ENCODE measurements around the gene CFAP46. TPM values are rescaled to one million over a fixed set of nuclear protein-coding genes. Genes with fewer than 3 reads are reported as not detected.
"Not testable (repeated sequence)": the region's sequence is repeated elsewhere in the genome, so short reads cannot be mapped to it uniquely, and the experiment has no call there.

CFAP46 gene
- total RNA-seq, 2 experiments from 2014 or later, result not detected

GRCh38 chr10:132780356-132780755, 162.0 kb downstream of the CFAP46 start:
- DNase-seq, result no peak

GRCh38 chr10:132779549-132780294, 162.6 kb downstream of the CFAP46 start:
- POLR2A ChIA-PET, result no interaction called here

More at GRCh38 chr10:132780356-132780755, 162.0 kb downstream of the CFAP46 start:
- ChIA-PET CTCF (no interaction called here), POLR2A (no interaction called here)
- Mint-ChIP-seq H3K4me3 (no peak overlapping the region), H3K27me3 (ENCODE audit: low read depth) (peaks cover 21% of the 10 kb centered on the region), H3K4me1 (ENCODE audit: low read depth) (no peaks in the 10 kb centered on the region), H3K9me3 (ENCODE audit: insufficient read depth) (no peaks in the 10 kb centered on the region), H3K27ac (no peak overlapping the region), H3K36me3 (ENCODE audit: low read depth) (peaks cover 2% of the 10 kb centered on the region)
- ATAC-seq, result no peak

DNA sequence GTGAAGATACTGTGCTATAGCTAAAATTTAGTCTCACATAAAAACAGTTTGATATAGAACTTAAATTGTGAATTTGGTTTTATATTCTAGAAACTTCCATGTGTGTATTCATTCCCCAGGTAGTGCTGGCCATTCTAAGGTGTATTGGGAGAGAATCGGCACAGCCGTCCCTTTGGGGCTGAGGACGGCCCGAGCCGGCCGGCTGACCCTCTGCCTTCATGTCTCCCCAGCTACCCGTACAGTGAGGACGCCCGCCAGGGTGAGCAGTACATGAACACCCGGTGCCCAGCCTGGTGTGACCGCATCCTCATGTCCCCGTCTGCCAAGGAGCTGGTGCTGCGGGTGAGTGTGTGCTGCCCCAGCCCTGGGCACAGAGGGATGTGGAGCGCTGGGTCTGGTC, 164.9 kb downstream of the CFAP46 start:
- no peak overlapping the region for H3K4me3 Mint-ChIP-seq
- no peaks in the 10 kb centered on the region for H3K4me1 Mint-ChIP-seq (ENCODE audit: low read depth)
- no peak overlapping the region for H3K27ac Mint-ChIP-seq
- ATAC-seq, result no peak
- no peaks in the 10 kb centered on the region for H3K27me3 Mint-ChIP-seq (ENCODE audit: low read depth)
- no peak for DNase-seq
- CTCF ChIA-PET, result no interaction called here
- no peaks in the 10 kb centered on the region for H3K9me3 Mint-ChIP-seq (ENCODE audit: insufficient read depth)
- no peaks in the 10 kb centered on the region for H3K36me3 Mint-ChIP-seq (ENCODE audit: low read depth)
- POLR2A ChIA-PET, result interaction anchor here (0.6 kb wide), 1 partner anchor 11 kb away, joined by 3 read pairs; no protein-coding TSS in a partner anchor

More at GRCh38 chr10:132779549-132780294, 162.6 kb downstream of the CFAP46 start:
- no peak for ATAC-seq
- H3K9me3 Mint-ChIP-seq (ENCODE audit: insufficient read depth), result no peaks in the 10 kb centered on the region
- no peak overlapping the region for H3K4me3 Mint-ChIP-seq
- H3K4me1 Mint-ChIP-seq (ENCODE audit: low read depth), result no peaks in the 10 kb centered on the region
- H3K27ac Mint-ChIP-seq, result no peak overlapping the region
- CTCF ChIA-PET, result no interaction called here
- H3K36me3 Mint-ChIP-seq (ENCODE audit: low read depth), result peaks cover 2% of the 10 kb centered on the region
- no peak for DNase-seq
- peaks cover 16% of the 10 kb centered on the region for H3K27me3 Mint-ChIP-seq (ENCODE audit: low read depth)

GRCh38 chr10:132776821-132777220, 165.5 kb downstream of the CFAP46 start:
- Mint-ChIP-seq H3K27me3 (ENCODE audit: low read depth) (no peaks in the 10 kb centered on the region), H3K9me3 (ENCODE audit: insufficient read depth) (no peaks in the 10 kb centered on the region), H3K36me3 (ENCODE audit: low read depth) (no peaks in the 10 kb centered on the region), H3K27ac (no peak overlapping the region), H3K4me1 (ENCODE audit: low read depth) (no peaks in the 10 kb centered on the region), H3K4me3 (no peak overlapping the region)
- DNase-seq, result no peak
- CTCF ChIA-PET, result no interaction called here
- ATAC-seq, result no peak
- POLR2A ChIA-PET, result interaction anchor here (0.6 kb wide), 1 partner anchor 12 kb away, joined by 3 read pairs; no protein-coding TSS in a partner anchor

- DNase-seq (no peak), ATAC-seq (no peak)
- H3K4me3 Mint-ChIP-seq, result no peak overlapping the region
- H3K9me3 Mint-ChIP-seq (ENCODE audit: insufficient read depth), result no peaks in the 10 kb centered on the region
- H3K36me3 Mint-ChIP-seq (ENCODE audit: low read depth), result peaks cover 1% of the 10 kb centered on the region
- CTCF ChIA-PET, result no interaction called here
- H3K27me3 Mint-ChIP-seq (ENCODE audit: low read depth), result no peaks in the 10 kb centered on the region
- POLR2A ChIA-PET, result no interaction called here
- no peaks in the 10 kb centered on the region for H3K4me1 Mint-ChIP-seq (ENCODE audit: low read depth)
- H3K27ac Mint-ChIP-seq, result no peak overlapping the region
These were observed 166.2 kb downstream of the CFAP46 start for GRCh38 chr10:132776186-132776585.

DNA sequence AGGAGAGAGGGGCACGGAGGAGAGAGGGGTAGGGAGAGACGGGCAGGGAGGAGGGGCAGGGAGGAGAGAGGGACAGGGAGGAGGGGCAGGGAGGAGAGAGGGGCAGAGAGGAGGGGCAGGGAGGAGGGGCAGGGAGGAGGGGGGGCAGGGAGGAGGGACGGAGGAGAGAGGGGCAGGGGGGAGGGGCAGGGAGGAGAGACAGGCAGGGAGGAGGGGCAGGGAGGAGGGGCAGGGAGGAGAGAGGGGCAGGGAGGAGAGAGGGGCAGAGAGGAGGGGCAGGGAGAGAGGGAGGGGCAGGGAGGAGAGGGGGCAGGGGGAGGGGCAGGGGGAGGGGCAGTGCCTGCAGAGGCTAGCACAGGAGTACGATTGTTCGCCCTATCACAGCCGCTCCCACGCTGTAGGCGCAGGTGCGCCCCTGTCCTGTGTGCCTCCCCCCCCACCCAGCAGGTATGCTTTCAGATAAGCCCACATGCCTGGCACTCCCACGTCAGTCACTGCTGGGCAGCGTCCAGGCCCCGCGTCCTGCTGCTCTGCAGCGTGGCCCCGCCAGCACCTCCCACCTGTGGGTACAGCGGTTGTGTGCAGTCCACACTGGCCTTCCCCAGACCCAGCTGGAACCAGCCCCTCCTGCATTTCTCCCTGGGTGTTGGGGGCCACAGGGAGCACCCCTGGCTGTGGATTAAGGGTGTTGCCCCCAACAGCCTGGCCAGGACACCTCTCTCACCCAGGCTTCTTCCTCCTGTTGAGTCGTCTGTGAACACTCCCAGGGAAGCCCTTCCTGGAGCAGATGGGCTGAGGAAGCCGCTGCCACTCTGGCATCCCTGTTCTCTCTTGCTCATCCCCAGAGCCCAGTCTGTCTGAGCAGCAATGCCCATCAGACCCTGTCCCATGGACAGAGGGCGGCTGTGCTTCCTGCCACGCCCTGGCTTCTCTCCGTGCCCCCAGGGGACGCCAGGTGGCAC, 167.2 kb downstream of the CFAP46 start:
- ATAC-seq (no peak), DNase-seq (no peak)
- H3K36me3 Mint-ChIP-seq (ENCODE audit: low read depth), result peaks cover 6% of the 10 kb centered on the region
- ChIA-PET POLR2A (no interaction called here), CTCF (no interaction called here)
- H3K4me3 Mint-ChIP-seq, result no peak overlapping the region
- no peaks in the 10 kb centered on the region for H3K4me1 Mint-ChIP-seq (ENCODE audit: low read depth)
- H3K9me3 Mint-ChIP-seq (ENCODE audit: insufficient read depth), result no peaks in the 10 kb centered on the region
- no peaks in the 10 kb centered on the region for H3K27me3 Mint-ChIP-seq (ENCODE audit: low read depth)
- H3K27ac Mint-ChIP-seq, result no peak overlapping the region

- Mint-ChIP-seq H3K27ac (no peak overlapping the region), H3K4me1 (ENCODE audit: low read depth) (no peaks in the 10 kb centered on the region), H3K27me3 (ENCODE audit: low read depth) (no peaks in the 10 kb centered on the region), H3K4me3 (no peak overlapping the region), H3K36me3 (ENCODE audit: low read depth) (peaks cover 6% of the 10 kb centered on the region), H3K9me3 (ENCODE audit: insufficient read depth) (no peaks in the 10 kb centered on the region)
- POLR2A ChIA-PET, result no interaction called here
- CTCF ChIA-PET, result no interaction called here
- ATAC-seq (no peak), DNase-seq (no peak)
These were observed 168.0 kb downstream of the CFAP46 start for GRCh38 chr10:132774181-132774901.

DNA sequence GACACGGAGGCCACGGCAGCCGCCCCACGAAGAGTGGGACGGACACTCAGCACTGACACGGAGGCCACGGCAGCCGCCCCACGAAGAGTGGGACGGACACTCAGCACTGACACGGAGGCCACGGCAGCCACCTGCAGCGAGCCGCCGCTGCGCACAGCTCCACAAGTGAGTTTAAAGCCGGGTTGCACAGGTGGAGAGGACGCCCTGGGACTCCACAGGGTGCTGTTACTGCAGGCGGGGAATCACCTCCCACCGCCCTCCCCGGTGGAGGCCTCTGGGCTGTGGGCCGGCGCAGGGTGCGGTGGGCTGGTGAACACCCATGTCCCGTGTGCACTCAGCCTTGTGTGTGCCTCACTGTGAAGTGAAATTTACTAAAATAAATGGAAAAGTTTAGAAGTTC, 169.6 kb downstream of the CFAP46 start:
- H3K27me3 Mint-ChIP-seq (ENCODE audit: low read depth); POLR2A ChIA-PET; H3K4me1 Mint-ChIP-seq (ENCODE audit: low read depth); H3K4me3 Mint-ChIP-seq; H3K27ac Mint-ChIP-seq; DNase-seq; CTCF ChIA-PET; ATAC-seq; H3K9me3 Mint-ChIP-seq (ENCODE audit: insufficient read depth): not testable (repeated sequence)
- peaks cover 13% of the 10 kb centered on the region for H3K36me3 Mint-ChIP-seq (ENCODE audit: low read depth)

DNA sequence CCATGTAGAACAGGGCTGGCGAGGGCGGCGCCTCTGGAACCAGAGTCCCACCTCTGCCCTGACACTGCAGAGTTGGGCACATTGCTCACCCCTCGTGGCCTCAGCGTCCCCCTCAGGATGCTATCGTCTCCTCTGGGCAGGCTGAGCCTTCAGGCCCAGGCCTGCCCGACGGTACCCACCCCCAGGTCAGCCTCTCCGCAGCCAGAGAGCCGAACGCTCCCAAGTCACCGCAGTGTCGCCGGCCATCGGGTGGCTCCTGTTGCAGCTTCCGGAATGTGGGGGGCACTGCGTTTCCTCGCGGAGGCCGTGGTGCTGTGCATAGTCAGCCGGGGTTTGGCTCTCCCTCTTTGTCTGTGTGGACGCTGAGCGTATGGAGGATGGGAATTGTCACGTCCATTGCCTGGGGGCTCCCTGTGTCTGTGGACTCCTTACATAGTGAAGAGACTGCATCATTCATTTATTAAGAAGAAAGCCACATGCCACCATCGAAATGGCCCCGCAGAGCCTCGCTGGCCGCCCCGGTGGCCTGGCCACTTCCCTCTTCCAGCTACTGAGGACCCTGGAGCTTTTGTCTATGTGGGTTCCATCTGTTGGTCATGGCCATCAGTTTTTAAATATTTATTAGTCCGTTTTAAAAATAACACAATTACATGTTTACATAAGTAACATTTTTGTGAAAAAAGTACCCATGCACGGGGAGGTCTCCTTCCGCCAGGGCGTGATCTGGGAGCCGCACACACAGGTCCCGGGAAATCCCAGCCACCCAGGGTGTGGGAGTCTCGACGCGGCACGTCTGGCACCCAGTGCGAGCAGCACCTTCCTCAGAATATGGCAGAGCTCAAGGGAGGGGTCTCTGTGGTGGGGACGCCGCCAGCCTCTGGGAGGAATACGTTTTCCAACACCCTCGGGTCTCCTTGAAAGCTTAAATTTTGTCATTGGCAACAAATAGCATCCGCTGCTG, 172.0 kb downstream of the CFAP46 start:
- no peak for DNase-seq
- H3K36me3 Mint-ChIP-seq (ENCODE audit: low read depth), result peaks cover 18% of the 10 kb centered on the region

DNA sequence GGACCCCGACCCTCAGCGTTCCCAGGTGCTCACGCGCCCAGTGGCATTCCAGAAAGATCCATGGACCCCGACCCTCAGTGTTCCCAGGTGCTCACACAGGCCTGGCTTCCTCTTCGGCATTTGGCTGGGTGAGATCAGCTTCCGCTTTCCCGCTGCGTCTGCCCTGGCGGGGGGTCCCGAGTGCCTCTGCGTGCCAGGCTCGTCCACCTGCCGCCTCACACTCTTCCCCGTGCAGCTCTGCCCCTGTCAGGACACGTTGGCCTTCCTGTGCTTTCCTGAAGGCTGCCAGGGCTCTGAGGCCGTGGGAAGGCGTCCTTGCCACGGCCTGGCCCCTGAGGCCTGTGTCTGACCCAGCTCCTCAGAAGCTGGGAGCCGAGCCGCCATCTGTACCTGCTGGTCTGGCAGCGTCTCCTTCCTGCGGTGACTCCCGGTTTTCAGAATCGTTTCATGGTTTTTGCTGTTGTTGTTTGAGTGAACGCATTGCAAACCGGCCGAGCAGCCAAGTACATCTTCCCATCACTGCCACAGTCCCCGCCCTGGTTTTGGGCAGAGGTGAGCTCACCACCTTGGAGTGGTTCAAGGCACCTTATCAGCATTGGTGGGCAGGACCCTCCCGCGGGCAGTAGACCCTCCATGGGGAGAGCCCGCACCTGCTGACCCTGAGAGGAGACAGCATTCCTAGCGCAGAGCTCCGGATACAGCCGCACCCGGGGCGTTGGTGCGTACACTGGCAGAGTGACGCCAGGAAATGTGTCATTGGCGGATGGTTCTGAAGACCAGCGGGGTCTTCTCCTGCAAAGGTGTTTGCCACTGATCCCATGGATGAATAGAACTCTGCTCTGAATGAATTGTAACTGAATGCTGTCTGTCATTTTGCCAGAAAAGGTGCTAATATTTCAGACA, 173.8 kb downstream of the CFAP46 start:
- peaks cover 18% of the 10 kb centered on the region for H3K36me3 Mint-ChIP-seq (ENCODE audit: low read depth)
- POLR2A ChIA-PET, result interaction anchor here (0.5 kb wide), 1 partner anchor 64 kb away, joined by 4 read pairs; no protein-coding TSS in a partner anchor
- no peak overlapping the region for H3K4me3 Mint-ChIP-seq
- CTCF ChIA-PET, result no interaction called here
- peaks cover 3% of the 10 kb centered on the region for H3K9me3 Mint-ChIP-seq (ENCODE audit: insufficient read depth)
- DNase-seq (no peak), ATAC-seq (no peak)
- H3K27ac Mint-ChIP-seq, result no peak overlapping the region
- no peaks in the 10 kb centered on the region for H3K27me3 Mint-ChIP-seq (ENCODE audit: low read depth)
- no peaks in the 10 kb centered on the region for H3K4me1 Mint-ChIP-seq (ENCODE audit: low read depth)

More for the DNA sequence above, 172.0 kb downstream of the CFAP46 start:
- ATAC-seq, result no peak
- no peak overlapping the region for H3K27ac Mint-ChIP-seq
- ChIA-PET POLR2A (no interaction called here), CTCF (no interaction called here)
- H3K4me1 Mint-ChIP-seq (ENCODE audit: low read depth), result no peaks in the 10 kb centered on the region
- H3K4me3 Mint-ChIP-seq, result no peak overlapping the region
- H3K9me3 Mint-ChIP-seq (ENCODE audit: insufficient read depth), result peaks cover 3% of the 10 kb centered on the region
- H3K27me3 Mint-ChIP-seq (ENCODE audit: low read depth), result no peaks in the 10 kb centered on the region
